ENCODE results near the gene PDZD2. TPM values are rescaled to one million over a fixed set of nuclear protein-coding genes. Genes with fewer than 3 reads are reported as not detected.

The PDZD2 gene
- total RNA-seq, 4 donors from 2014 or later = 2.8 to 5.3 (median 4.0) TPM

- Histone ChIP-seq H3K27me3 (no peaks in the 10 kb centered on the region), H3K27ac (no peak overlapping the region), H3K36me3 (no peaks in the 10 kb centered on the region), H3K4me3 (no peak overlapping the region), H3K9me3 (no peaks in the 10 kb centered on the region), H3K4me1 (no peaks in the 10 kb centered on the region)
- DNase-seq (no peak), ATAC-seq (no peak)
- TF ChIP-seq, protein P1, sequence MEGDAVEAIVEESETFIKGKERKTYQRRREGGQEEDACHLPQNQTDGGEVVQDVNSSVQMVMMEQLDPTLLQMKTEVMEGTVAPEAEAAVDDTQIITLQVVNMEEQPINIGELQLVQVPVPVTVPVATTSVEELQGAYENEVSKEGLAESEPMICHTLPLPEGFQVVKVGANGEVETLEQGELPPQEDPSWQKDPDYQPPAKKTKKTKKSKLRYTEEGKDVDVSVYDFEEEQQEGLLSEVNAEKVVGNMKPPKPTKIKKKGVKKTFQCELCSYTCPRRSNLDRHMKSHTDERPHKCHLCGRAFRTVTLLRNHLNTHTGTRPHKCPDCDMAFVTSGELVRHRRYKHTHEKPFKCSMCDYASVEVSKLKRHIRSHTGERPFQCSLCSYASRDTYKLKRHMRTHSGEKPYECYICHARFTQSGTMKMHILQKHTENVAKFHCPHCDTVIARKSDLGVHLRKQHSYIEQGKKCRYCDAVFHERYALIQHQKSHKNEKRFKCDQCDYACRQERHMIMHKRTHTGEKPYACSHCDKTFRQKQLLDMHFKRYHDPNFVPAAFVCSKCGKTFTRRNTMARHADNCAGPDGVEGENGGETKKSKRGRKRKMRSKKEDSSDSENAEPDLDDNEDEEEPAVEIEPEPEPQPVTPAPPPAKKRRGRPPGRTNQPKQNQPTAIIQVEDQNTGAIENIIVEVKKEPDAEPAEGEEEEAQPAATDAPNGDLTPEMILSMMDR (IDR thresholded peaks at IDR 0.05 in 4 of 5, conservative IDR thresholded peaks at IDR 0.05 in 1 of 5) = no peak
- TF ChIP-seq POLR2A (IDR thresholded peaks at IDR 0.05) = no peak
- intact Hi-C loops (cut with DNase I; ENCODE audit: low total_unique reads) (no loop called here), in situ Hi-C loops (cut with MboI; ENCODE audit: low sequenced_read_pairs in 4 of 4) (no loop called here)
Measured at GRCh38 chr5:31754358-31754704, 115.4 kb downstream of the PDZD2 start.

DNA sequence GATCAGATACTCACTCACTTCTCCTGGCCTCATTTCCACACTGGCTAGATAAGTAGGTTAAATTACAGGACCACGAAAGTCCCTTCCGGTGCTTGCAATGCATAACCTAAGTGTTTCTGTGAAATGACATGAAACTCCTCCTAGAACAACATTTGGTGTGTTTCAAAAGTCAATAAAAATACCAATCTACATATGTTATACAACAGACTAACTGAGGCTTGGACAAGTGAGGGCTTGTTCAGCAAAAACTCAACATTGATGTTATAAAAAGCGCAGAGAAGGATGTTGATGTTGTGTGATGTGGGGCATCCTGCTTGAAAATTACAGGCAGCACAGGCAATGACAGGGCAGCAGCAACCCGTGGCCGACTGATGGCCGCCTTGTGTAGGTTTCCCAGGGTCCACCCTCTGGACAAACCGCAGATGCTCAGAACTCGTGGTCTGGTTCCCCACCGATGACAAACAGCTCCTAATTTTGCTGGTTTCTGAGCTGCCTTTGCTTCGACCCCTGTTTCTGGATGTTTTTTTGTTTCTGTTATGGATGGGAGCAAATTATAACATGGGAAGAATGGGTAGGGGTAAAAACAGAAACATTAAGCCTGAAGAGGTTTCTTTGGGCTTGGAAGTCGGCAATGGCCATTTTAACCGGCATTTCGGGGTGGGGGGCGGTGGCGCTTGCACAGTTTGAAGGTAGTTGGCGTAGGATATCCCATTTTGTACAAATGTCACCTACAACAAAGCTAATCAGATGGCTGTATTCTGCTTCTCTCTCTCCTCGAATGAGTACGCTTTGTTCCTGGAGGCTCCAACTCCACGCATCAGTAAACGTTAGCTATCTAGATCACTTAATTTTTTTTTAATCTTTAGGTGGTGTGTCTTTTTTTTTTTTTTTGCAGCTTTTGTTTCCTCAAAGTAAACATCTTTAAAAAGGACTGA, 116.1 kb downstream of the PDZD2 start:
- Histone ChIP-seq H3K36me3 (no peaks in the 10 kb centered on the region), H3K4me1 (no peaks in the 10 kb centered on the region), H3K27me3 (no peaks in the 10 kb centered on the region), H3K27ac (no peak overlapping the region), H3K9me3 (no peaks in the 10 kb centered on the region), H3K4me3 (no peak overlapping the region)
- ATAC-seq (no peak), DNase-seq (no peak)
- intact Hi-C loops (cut with DNase I; ENCODE audit: low total_unique reads) = no loop called here
- in situ Hi-C loops (cut with MboI; ENCODE audit: low sequenced_read_pairs in 4 of 4) = no loop called here
- no peak for TF ChIP-seq POLR2A (IDR thresholded peaks at IDR 0.05)
- TF ChIP-seq, protein P1 (IDR thresholded peaks at IDR 0.05 in 4 of 5, conservative IDR thresholded peaks at IDR 0.05 in 1 of 5) = no peak

DNA sequence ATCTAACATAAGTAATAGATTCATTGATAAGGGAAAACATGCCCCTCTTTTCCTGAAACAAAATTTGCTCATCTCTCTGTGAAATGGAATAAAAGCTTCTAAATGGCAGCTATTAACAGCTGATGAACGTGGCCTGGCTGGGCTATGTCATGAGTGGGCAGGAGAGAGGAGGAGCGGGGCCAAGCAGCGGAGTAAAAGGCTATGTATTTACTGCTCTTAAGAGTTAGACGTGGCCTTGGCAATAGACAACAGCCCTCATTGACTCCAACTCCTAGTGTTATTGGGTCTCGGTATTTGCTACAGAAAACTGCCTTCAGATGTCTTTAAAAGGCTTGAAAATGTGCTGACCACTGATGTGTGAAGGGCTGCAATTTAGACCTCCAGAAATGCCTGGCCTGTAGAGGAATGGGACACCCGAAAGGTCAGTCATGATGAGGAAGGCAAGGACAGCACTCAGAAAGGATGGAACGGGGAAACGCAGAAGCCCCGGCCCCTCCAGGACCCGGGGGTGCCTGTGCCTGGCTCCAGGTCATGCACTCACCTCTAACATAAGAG, 116.8 kb downstream of the PDZD2 start:
- Histone ChIP-seq H3K27me3 (no peaks in the 10 kb centered on the region), H3K4me1 (no peaks in the 10 kb centered on the region), H3K9me3 (no peaks in the 10 kb centered on the region), H3K27ac (no peak overlapping the region), H3K36me3 (no peaks in the 10 kb centered on the region), H3K4me3 (no peak overlapping the region)
- in situ Hi-C loops (cut with MboI; ENCODE audit: low sequenced_read_pairs in 4 of 4) = no loop called here
- intact Hi-C loops (cut with DNase I; ENCODE audit: low total_unique reads) = no loop called here
- DNase-seq (no peak), ATAC-seq (no peak)
- TF ChIP-seq, protein P1 (IDR thresholded peaks at IDR 0.05 in 4 of 5, conservative IDR thresholded peaks at IDR 0.05 in 1 of 5) = no peak
- no peak for TF ChIP-seq POLR2A (IDR thresholded peaks at IDR 0.05)

DNA sequence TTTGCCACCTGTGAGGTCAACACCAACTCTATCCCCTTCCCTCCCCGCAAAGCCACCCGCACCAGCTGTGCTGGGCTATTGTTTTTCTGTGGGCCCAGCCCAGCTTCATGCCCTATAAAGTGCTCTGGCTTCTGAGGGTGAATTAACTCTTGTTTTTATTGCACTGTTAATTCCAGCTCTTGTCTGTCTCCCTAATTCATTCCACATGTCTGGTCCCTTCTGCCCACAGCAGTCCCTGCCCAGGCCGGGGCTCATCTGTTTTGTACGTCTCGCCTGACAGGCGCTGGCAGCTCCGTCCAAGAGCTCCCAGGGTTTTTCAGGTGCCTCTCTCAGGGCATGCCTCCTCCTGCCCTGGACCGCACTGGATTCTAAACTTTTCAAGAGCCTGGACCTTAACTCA, 118.9 kb downstream of the PDZD2 start:
- ATAC-seq = no peak
- in situ Hi-C loops (cut with MboI; ENCODE audit: low sequenced_read_pairs in 4 of 4) = no loop called here

More for the DNA sequence above, 118.9 kb downstream of the PDZD2 start:
- Histone ChIP-seq H3K36me3 (no peaks in the 10 kb centered on the region), H3K27me3 (no peaks in the 10 kb centered on the region), H3K4me1 (no peaks in the 10 kb centered on the region), H3K9me3 (no peaks in the 10 kb centered on the region), H3K4me3 (no peak overlapping the region), H3K27ac (no peak overlapping the region)
- intact Hi-C loops (cut with DNase I; ENCODE audit: low total_unique reads) = no loop called here
- DNase-seq = no peak
- TF ChIP-seq, protein P1 (IDR thresholded peaks at IDR 0.05 in 4 of 5, conservative IDR thresholded peaks at IDR 0.05 in 1 of 5) = no peak
- no peak for TF ChIP-seq POLR2A (IDR thresholded peaks at IDR 0.05)

Data from gastrocnemius medialis (tissue), 4 donors.